GM21360 (cell line): ENCODE data around the gene SNRPA.

ENCODE experiments used
- ATAC-seq: cut with Tn5 transposase; IDR thresholded peaks from one replicate; pipeline ENCODE4 v1.9.1; 2021; ENCODE audit warnings: mild to moderate bottlenecking, moderate library complexity; ENCODE audit not compliant: unreplicated experiment

Gene SNRPA

DNA sequence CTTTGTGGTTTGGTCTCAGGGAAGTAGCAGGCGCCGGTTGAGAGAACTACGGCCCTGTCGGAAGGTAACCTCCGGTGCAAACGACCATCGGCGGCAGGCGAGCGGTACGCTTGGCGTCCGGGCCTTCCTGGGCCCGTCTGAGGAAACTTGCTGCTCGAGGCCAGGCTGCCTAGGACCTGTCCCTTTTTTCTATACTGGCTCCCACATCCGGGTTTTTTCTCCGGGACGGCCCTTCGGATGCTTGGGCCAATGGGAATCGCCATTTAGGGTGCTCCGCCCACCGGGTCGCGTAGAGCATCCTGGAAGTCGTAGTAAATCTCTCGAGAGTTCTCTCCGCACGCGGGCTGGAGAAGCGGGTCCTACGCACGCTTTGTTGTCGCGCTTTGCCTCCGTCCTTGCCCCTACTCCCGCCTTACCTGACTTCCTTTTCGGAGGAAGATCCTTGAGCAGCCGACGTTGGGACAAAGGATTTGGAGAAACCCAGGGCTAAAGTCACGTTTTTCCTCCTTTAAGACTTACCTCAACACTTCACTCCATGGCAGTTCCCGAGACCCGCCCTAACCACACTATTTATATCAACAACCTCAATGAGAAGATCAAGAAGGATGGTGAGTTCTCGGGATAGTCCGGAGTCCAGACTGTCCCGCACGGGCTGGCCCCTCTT, at the start of gene SNRPA:
Gene SNRPA (plus strand): TSS at position 330 of the 664 bp plus-strand sequence. CDS start 206 bp downstream, at position 536.
- ATAC-seq = peak; percentile 52

DNA sequence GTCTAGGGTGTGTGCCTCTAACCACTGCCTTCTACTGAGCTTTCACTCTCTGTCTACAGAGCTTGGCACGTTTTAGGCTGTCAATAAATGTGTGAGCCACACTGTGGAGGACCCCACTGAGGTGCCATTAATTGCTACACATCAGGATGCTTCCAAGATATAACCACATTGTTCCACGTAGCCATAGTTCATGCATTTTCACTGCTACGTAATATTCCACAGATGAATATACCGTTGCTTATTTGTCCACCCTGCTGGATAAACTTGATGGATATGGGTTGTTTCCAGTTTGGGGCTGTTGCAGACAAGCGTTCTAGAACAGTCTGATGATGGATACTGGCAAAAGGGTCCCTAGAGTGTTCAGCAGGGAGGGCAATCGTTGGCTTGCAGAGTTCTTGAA, 49.2 kb upstream of the SNRPA start:
- ATAC-seq = no peak

DNA sequence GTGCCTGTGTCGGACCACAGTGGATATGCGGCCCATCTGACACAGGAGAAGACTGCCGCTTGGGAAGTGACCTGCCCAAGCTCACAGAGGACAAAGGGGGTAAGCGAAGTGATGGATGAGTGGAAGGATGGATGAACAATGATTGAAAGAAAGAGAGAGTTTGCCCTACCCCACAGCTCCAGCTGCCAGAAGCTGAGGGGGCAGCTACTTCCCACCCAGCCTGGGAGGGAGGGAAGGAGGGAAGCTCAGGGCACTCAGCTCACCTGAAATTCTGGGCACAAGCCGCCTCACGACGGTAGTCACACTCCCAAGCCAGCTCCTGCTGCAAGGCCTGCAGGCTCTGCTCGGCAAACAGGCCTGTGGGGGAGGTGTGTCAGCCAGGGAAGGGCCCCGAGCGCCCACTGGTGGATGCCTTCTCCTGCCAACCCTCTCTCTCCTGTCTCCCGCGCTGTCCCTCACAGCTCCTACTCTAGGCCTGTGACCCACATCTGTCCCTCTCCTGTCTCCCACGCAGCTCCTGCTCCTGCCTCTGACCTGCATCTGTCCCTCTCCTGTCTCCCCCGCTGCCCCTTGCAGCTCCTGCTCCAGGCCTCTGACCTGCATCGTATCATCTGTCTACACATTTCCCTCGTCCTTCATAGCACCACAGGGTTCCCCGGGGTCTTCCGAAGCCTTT, 48.5 kb upstream of the SNRPA start:
- no peak for ATAC-seq

DNA sequence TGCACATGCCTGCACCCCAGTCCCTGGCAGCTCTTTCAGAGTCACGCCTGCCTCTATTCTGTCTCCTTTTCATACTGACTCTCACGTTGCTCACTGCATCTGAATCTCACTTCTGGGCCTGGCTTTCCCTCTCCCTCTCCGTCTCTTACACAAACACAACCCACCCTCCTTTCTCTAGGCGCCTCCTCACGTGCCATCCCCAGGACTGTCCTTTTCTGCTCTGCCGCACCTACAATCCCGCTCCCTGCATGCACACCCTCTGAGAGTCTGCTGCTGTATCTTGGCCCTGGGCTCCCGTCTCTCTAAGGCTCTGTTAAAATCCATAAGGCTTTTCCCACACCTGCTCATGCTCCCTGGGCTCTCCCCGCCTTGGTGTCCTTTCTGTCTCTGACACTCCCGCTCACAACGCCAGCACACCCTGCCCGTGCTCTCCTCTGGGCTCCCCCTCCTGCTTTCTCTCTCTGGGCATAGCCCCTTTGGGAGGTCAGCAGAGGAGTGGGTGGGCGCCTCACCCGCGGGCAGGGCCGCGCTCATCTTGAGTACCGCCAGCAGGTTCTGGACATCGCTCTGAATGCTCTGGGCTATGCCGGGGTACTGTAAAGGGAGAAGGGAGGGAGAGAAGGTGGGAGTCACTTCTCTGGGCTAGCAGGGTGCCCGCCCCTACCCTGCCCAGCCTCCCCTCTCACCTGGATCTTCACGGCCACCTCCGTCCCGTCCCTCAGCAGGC, 47.8 kb upstream of the SNRPA start:
- ATAC-seq = no peak

DNA sequence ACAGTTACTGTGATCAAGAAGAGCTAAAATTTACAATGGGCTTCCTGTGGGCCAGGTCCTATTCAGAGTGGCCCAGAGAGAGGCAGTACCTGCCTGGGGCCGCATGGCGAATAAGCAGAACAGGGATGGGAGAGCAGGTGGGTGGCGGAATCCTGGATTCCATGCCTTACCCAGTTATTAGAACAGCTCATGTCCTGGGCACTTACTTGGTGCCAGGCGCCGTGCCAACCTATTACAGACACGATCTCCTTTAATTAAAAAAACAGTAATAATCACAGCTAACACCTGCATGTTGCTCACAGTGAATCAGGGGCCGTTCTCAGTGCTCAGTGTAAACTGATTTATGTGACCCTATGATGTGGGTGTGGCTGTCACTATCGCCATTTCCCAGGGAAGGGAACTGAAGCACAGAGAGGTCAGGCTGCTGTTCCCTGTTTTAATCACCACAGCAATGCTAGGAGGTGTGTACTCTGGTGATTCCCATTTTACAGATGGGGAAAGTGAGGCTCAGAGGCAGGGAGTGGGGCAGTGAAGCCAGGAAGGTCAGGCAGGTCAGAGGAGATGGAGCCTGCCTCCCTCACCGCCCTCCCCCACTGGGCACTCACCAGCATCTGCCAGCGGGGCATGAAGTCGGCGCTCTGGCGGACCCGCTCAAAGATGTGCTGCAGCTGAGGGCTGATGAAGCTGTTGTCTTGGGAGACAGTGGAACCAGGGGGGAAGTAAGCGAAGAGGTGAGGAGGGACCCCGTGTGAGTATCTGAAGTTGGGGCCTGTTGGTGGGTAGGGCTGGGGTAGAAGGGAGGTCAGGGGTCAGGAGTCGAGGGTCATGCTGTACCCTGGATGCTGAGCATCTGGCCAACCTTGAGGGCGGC, 46.3 kb upstream of the SNRPA start:
- ATAC-seq = no peak

DNA sequence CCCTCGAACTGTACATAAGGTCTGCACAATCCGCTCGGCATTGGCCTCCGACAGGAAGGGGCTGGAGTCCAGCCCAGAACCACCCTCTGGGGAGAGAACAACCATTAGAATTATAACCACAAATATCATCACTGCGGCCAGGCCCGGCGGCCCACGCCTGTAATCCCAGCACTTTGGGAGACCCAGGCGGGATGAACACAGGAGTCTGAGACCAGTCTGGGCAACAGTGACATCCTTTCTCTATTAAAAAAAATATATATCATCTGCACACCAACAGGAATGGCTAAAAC, 45.7 kb upstream of the SNRPA start:
- no peak for ATAC-seq

DNA sequence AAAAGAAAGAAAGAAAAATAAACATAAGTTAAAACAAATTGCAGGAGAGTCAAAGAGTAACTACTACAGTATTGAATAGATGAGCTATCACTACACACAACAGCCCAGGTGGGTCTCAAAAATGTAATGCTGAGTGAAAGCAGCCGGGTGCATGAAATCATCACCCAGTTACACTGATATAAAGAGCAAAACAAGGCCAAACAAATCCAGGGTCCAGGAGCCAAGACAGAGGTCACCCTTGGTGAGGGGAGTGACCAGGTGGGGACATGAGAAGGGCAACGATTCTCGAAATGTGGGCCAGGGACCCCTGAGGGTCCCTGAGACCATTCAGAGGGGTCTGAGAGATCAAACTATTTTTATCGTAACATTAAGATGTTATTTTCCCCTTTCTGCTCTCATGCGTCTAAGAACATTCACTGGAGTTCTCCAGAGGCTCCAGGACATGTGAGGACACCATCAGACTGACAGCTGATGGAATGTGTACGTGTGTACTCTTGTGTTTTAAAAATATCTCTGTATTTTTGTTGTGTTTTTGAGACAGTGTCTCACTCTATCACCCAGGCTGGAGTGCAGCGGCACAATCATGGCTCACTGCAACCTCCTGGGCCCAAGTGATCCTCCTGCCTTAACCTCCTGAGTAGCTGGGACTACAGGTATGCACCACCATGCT, 44.9 kb upstream of the SNRPA start:
- no peak for ATAC-seq

DNA sequence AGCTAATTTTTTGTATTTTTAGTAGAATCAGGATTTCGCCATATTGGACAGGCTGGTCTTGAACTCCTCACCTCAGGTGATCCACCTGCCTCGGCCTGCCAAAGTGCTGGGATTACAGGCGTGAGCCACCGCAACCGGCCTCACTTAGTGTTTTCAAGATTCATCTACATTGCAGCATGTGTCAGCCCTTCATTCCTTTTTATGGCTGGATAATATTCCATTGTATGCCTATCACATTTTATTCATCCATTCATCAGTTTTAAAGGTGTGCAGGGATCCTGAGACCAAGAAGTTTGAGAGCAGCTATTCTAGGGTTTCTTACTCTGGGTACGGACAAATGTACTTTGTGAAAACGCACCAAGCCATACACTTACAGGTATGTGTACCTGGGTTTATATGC, 43.4 kb upstream of the SNRPA start:
- no peak for ATAC-seq

DNA sequence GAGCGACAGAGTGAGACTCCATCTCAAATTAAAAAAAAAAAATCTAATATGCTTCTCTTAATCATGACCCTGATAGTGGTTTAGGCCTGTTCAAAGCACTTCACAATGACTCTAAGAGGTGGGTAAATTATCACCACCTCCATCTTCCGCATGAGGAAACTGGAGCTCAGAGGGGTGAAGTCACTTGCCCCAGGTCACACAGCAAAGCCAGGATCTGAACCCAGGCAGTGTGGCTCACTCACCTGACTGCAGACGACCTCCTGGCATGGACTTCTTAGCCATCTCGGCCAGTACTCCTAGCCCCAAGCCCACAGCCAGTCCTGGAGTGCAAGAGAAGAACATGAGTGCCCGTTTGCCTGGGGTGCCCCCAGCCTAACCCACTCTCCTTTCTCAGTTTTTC, 41.2 kb upstream of the SNRPA start:
- ATAC-seq = no peak

DNA sequence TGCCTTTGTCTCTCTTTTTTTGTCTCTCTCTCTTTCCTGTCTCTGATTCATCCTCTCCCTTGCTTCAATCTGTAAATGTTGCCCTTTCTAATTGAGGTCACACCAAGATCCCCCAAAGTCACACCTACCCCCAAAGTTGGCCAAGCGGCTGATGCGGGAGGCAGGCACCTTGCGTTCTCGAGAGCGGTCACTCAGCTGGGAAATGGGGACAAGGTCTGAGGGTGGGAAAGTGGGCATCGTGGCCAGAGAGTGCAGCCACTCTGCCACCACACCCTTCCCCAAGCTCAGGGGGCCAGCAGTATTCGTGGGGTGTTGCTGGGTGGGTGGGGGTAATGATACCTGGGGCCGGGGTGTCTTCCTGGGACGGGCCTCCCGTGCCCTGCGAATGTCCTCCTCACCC, 37.1 kb upstream of the SNRPA start:
- ATAC-seq = no peak

DNA sequence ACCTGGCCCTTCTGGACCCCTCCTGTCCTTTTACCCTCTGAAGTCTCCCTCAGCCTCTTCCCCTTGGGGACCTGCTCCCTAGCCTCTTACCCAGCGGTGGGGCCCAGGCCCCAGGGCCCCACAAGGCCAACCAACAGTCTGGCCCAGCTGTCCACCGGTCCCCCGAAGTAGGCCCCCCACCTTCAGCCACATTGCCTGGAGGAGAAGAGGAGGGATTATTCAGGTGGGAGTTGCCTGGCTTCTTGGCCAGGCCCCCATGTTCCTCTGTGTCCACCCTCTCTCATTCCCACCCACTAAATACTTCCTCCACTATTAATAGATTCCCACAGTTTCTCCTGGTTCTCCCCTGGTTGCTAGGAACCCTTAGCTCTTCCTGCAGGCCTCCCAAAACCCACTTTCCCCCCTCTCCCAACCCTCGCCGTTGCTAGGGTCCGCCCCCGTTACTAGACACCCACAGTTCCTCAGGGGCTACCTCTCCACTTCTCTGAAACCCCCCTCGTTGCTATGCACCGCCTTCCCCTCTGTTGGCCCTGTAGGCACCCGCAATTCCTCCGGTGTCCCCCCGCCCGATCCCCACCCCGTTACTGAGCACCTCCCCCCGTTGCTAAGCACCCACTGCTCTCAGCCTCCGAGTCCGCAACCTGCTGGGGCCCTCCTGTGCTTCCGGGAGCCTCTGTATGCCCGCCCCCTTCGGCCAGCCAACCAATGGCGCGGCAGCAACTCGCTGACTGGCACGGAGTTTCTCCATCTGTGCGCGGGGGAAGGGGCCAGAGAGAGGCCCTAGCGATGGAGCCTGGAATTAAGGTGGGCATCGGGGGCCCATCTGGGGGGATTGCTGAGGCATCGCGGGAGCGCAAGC, 36.3 kb upstream of the SNRPA start:
- peak; percentile 44 for ATAC-seq

DNA sequence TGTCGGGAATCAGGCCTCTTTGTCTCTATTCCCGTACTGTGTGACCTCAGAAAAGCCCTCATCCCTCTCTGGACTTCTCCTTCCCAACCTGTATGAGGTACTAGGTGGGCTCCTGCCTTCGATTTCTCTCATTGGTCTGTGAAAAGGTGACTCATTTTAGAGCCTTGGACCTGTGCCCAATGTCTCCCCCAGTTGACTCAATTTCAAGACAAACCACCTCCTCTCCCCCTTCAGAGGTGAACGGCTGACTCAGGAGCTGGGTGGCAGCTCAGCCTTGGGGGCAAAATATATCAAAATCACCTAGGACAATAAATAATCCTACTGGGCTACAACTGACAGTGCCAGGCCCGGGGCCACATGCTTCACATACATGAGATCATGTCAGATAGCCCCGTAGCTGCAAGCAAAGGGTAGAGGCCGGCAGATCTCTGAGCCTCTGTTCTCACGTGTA, 34.9 kb upstream of the SNRPA start:
- no peak for ATAC-seq

DNA sequence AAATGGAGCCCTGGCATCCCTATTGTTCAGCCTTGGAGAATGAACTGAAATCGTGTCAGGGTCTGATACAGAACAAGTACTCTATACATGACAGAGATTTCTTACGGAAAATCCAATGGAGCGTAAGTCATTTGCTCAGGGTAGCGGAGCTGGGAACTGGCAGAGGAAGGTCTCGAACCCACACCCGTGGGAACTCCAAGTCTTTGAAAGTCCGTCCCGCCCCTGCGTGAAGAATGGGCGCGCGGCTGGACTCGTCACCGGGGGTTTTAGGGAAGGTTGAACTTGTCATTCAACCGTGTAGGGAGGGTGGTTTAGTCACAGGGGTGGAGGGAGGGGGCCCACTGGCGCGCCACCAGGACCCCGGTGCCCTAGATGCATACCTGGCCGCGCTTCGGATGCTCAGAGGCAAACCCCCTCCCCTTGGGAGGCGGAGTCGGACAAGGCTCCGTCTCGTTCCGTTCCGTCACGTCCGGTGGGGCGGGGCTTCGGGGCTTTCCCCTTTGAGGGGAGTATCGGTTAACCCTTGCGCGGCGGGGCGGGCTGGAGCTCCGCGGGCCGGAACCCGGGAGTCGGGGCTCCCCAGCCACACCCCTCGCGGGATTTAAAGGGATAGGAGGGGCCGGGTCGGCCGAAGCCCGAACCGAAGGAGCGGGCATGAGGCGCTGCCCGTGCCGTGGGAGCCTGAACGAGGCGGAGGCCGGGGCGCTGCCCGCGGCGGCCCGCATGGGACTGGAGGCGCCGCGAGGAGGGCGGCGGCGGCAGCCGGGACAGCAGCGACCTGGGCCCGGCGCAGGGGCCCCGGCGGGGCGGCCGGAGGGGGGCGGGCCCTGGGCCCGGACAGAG, 34.3 kb upstream of the SNRPA start, which contains the start of the genes COQ8B and ITPKC:
Gene COQ8B (minus strand): TSS at position 405 of the 843 bp plus-strand sequence. CDS start 2,254 bp downstream, outside the sequence.
Gene ITPKC (plus strand): TSS at position 631 of the 843 bp plus-strand sequence. CDS start 24 bp downstream, at position 655.
- ATAC-seq = peak; percentile 67

DNA sequence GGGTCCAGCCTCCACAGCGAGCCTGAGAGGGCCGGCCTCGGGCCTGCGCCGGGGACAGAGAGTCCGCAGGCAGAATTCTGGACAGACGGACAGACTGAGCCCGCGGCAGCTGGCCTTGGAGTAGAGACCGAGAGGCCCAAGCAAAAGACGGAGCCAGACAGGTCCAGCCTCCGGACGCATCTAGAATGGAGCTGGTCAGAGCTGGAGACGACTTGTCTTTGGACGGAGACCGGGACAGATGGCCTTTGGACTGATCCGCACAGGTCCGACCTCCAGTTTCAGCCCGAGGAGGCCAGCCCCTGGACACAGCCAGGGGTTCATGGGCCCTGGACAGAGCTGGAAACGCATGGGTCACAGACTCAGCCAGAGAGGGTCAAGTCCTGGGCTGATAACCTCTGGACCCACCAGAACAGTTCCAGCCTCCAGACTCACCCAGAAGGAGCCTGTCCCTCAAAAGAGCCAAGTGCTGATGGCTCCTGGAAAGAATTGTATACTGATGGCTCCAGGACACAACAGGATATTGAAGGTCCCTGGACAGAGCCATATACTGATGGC, 33.6 kb upstream of the SNRPA start:
- ATAC-seq = no peak

DNA sequence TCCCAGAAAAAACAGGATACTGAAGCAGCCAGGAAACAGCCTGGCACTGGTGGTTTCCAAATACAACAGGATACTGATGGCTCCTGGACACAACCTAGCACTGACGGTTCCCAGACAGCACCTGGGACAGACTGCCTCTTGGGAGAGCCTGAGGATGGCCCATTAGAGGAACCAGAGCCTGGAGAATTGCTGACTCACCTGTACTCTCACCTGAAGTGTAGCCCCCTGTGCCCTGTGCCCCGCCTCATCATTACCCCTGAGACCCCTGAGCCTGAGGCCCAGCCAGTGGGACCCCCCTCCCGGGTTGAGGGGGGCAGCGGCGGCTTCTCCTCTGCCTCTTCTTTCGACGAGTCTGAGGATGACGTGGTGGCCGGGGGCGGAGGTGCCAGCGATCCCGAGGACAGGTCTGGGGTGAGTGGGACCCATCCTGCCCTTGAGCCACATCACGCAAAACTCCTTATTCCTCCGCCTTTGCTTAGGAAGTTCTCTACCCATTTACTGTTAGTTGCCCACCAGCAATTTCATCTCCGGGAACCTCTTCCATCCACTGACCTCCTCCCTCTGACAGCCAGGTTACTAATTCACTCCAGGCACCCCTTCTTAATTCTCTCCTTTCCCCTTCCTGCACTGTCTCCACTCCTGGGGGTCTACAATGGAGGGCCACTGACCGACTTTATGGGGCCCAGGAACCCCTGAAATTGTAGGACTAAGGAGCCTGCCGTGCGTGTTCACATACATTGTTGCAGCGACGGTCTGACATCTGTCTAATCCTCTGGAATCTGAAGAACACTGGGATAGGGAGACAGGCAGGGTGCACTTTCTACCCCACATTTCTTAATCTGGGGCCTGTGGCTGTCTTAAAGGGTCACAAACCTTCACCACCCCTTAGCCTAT, 32.9 kb upstream of the SNRPA start:
- no peak for ATAC-seq

DNA sequence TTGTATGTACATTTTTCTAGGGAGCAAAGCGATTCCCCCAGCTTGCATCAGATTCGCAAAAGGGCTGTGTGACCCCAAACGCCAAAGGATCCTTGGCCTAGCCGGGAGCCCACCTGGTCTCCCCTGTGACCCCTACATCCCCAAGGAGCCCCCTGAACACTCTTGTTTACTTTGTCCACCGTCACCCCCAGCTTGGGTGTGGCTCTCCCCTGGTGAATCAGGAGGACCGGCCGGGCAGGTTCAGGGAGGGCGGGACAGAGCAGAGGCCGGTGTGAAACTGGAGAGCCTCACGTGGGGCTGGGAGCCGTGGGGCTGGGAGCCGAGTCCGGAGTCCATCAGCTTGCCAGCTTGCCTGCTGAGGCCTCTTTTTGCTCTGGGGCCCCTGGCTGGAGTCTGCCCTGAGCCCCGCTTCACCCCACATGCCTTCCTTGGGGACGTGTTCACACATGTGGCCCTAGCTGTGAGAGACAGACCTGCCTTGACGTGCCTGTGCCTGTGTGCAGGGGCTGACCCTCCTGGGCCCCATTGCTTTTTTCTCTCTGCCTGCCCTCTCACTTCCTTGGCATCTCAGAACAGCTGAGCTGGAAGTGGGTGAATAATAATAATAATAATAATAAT, 32.1 kb upstream of the SNRPA start:
- ATAC-seq = no peak

DNA sequence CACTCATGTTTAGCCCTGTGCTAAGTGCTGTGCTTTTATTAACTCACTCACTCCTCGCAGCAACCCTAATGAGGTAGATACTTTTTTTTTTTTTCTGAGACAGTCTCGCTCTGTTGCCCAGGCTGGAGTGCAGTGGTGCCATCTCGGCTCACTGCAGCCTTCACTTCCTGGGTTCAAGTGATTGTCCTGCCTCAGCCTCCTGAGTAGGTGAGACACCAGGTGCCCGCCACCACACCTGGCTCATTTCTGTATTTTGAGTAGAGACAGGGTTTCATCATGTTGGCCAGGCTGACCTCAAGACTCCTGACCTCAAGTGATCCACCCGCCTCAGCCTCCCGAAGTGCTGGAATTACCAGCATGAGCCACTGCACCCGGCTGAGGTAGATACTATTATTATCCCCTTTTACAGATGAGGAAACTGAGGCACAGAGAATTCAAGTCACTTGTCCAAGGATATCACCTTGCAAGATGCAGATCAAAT, 31.5 kb upstream of the SNRPA start:
- ATAC-seq = no peak
